ENCODE measurements around the gene PAEP.

PAEP gene

GRCh38 chr9:135521608-135522095 lies 39.9 kb upstream of the PAEP start:
- ChIA-PET POLR2A (no interaction called here), CTCF (no interaction called here)
- no peak for DNase-seq (ENCODE audit: low read depth, low spot score)
- no peak for TF ChIP-seq CTCF (IDR thresholded peaks at IDR 0.05; ENCODE audit: insufficient read depth, low read length, missing control alignments)
- no peak overlapping the region for H3K4me3 ChIP-seq (ENCODE audit: low read depth, low read length)

- H3K4me3 ChIP-seq (ENCODE audit: low read depth, low read length), result no peak overlapping the region
- no peak for DNase-seq (ENCODE audit: low read depth, low spot score)
- ChIA-PET CTCF (no interaction called here), POLR2A (interaction anchor here (0.6 kb wide), 1 partner anchor 42 kb away, joined by 3 read pairs; no protein-coding TSS in a partner anchor)
- no peak for TF ChIP-seq CTCF (IDR thresholded peaks at IDR 0.05; ENCODE audit: insufficient read depth, low read length, missing control alignments)
Measured at GRCh38 chr9:135522137-135522877, 39.2 kb upstream of the PAEP start.

GRCh38 chr9:135522931-135523330 lies 38.6 kb upstream of the PAEP start:
- TF ChIP-seq CTCF (IDR thresholded peaks at IDR 0.05; ENCODE audit: insufficient read depth, low read length, missing control alignments), result no peak
- POLR2A ChIA-PET, result interaction anchor here (0.6 kb wide), 1 partner anchor 43 kb away, joined by 3 read pairs; no protein-coding TSS in a partner anchor

GRCh38 chr9:135523521-135524129 lies 37.9 kb upstream of the PAEP start:
- TF ChIP-seq CTCF (IDR thresholded peaks at IDR 0.05; ENCODE audit: insufficient read depth, low read length, missing control alignments), result no peak
- no peak overlapping the region for H3K4me3 ChIP-seq (ENCODE audit: low read depth, low read length)
- ChIA-PET CTCF (interaction anchor here (2.5 kb wide), 1 partner anchor 18 kb away, joined by 17 read pairs; no protein-coding TSS in a partner anchor), POLR2A (no interaction called here)
- DNase-seq (ENCODE audit: low read depth, low spot score), result no peak

More at GRCh38 chr9:135522931-135523330, 38.6 kb upstream of the PAEP start:
- H3K4me3 ChIP-seq (ENCODE audit: low read depth, low read length), result no peak overlapping the region
- CTCF ChIA-PET, result no interaction called here
- no peak for DNase-seq (ENCODE audit: low read depth, low spot score)

- no peak for DNase-seq (ENCODE audit: low read depth, low spot score)
- POLR2A ChIA-PET, result no interaction called here
- CTCF ChIA-PET, result interaction anchor here (2.5 kb wide), 1 partner anchor 19 kb away, joined by 17 read pairs; no protein-coding TSS in a partner anchor
Measured at GRCh38 chr9:135524130-135524861, 37.3 kb upstream of the PAEP start.

More at GRCh38 chr9:135524130-135524861, 37.3 kb upstream of the PAEP start:
- no peak for TF ChIP-seq CTCF (IDR thresholded peaks at IDR 0.05; ENCODE audit: insufficient read depth, low read length, missing control alignments)
- H3K4me3 ChIP-seq (ENCODE audit: low read depth, low read length), result no peak overlapping the region
